ENCODE data around the gene FAM83G.
A peak's percentile ranks its signal among the peaks of the same experiment; 100 is the strongest.
"Not testable (repeated sequence)": the region's sequence is repeated elsewhere in the genome, so short reads cannot be mapped to it uniquely, and the experiment has no call there.

Gene FAM83G

DNA sequence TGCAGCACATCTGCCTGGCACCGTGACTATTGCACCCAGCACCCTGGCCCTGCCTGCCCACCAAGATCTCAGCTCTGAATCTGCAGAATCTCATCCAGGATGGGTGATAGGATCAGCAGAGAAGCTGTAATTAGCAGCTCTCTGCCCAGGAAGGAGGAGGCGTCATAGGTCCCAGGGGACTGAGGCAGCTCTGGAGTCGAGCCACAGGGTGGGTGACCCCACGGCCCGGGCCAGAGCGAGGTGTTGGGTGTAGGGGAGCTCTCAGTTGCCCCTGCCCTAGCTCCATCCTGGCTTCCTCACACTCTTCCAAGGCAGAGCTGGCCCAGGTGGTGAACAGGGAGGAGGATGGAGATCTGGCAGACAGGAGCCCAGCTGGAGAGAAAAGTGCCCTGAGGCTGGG, 18.2 kb upstream of the FAM83G start:
- no peak for DNase-seq (ENCODE audit: low spot score)

DNA sequence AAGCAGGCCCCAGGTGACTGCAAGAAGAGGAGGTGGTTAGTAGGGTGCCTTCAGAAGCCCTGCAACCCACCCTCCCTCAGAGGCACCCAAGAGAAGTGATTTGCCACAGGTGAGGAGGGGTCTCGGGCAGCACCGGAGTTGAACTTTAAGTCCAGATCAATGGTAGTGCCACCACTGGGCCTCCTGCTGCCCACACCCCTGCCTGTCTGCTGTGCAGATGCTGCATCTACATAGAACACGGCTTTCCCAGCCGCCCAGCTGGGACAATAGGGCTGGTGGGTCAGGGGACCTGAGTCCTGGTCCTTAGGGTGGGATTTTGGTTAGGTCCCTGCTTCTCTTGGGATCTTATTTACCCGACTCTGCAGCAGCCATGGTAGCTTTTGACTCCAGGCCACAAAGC, 17.6 kb upstream of the FAM83G start:
- no peak for DNase-seq (ENCODE audit: low spot score)

DNA sequence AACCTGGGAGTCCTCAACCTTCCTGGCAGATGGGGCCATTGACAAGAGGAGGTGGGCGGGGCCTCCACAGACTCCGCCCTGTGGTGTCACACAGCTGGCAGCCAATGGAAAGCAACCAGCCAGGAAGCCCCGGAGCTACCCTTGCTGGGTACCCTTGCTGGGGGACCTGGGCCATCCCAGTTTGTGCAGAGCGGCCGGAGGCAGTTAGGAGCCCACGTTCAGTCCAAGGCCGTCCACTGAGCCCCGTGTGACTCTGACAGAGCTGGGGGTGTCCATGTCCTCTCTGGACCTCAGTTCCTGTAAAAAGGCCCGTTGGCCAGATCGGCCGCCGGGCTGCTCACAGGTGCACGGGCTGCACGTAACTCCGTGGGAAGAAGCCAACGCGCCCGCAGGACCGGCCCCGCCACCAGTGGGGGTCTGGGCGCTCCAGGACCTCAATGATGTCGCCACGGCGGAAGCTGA, 17.1 kb upstream of the FAM83G start:
- DNase-seq (ENCODE audit: low spot score) = peak; percentile 27

DNA sequence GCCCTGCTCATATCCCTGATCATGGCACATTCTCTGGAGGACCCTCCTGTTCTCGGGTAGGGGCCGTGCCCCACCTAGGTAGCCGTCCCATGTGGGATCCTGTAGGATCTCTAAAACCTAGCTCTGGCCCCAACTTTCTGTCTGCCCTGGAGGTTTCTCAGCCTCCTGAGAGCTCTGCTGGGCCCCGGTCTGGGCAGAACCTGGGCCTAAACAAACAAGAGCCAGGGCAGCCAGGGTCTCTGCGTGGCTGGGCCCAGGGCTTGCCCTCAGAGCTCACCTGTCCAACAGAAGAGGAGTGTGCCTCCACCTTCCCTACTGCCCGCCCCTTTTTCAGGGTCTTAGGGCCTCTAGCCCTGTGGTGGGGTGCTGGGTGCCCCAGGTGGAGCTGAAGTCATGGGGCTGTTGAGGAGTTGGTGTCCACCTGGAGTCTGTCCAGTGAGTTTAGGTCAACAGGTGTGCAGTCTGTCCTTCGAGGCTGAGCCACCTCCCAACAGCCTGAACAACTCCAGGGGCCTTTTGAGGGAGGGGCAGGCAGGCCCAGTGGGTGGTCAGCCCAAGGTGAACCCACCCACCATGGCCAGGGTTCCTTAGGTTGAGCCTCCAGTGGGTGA, 16.6 kb upstream of the FAM83G start:
- DNase-seq (ENCODE audit: low spot score) = not testable (repeated sequence)

DNA sequence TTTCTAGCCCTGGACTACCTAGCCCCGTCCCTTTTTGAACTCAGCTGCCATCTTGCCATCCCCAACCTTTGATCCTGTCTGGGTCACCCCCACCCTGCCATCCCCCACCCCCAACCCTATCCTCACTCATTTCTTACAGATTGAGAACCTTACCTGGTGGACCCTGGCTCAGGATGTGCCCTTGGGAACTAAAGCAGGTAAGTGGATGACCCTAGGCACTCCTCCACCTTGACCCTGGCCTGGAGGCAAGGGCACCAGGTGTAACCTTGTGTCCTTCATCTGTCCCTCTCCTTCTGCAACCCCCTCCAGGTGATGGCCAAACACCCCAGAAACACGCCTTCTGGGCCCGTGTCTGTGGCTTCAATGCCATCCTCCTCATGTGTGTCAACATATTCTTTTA, 15.5 kb upstream of the FAM83G start:
- DNase-seq (ENCODE audit: low spot score) = no peak

DNA sequence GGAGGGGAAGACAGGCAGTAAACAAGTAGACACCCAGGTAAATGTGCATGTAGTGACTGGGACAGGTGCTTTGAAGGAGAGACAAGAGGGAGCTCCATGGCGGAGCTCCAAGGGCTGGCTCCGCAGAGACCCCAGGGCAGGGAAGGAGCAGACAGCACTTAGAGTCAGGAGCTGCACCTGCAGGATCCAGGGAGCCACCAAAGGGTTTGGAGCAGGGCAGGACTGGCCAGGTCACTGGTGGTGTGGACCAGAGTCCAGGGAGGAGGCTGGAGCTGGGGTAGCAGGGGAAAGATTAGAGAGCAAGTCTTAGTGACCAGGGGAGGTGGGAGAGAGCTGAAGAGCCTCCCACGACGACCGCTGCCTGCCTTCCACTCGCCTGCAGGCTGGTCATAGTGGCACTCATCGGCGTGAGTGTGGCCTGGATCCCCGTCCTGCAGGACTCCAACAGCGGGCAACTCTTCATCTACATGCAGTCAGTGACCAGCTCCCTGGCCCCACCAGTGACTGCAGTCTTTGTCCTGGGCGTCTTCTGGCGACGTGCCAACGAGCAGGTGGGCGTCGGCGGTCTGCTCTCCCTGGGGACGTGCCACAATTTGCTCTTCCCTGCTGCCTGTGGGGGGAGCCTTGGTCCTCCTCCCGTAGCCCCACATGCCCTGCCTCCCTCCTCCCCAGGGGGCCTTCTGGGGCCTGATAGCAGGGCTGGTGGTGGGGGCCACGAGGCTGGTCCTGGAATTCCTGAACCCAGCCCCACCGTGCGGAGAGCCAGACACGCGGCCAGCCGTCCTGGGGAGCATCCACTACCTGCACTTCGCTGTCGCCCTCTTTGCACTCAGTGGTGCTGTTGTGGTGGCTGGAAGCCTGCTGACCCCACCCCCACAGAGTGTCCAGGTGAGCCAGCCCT, 14.7 kb upstream of the FAM83G start:
- DNase-seq (ENCODE audit: low spot score) = no peak

DNA sequence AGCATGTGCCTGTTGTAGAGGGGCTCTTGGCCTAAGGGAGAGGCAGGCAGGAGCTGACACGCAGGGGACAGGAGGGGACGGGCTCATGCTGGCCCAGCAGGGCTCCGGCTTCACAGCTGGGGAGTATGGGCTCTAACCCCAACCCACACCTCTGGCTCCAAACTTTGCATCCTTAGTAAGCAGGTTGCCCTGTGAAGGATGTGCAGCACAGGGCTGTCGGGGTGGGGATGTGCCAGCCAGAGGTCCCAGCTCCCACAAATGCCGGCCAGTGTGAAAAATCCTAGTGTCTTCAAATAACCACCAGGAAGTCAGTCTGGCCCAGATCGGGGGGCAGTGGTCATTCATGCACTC, 14.0 kb upstream of the FAM83G start:
- no peak for DNase-seq (ENCODE audit: low spot score)

DNA sequence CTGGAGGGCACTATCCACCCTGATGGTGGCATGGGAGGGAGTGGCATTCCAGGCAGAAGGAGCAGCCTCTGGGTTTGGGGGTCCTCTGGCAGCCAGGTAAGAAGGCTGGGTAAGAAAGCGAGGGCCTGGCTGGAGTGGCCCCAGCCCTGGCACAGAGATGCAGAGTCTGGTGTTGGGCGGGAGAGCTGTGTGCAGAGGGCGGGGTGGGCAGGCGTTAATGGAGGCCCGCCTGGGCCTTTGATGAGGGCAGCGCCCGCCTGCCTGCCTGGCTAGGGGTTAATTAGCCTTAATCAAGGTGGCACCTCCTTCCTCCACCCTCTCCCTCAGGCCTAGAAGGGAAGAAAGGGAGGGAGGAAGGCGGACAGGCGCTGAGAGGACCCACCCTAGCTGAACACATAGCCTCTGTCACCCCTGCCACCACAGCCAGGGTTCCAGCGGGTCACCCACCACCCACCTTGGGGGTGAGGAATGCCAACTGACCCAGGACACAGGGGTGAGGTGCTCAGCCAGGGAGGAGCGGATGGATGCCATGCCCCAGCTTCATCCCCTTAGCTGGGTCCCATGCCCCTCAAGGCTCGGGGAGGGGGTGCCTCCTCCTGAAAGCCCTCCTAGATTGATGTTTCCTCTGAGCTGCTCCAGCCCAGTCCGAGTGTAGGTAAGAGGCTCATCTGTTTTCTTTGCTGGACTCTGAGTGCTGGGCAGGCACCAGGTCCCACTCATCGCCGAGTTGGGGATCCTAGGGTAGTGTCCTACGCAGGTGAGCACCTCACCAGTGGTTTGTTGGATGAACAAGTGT, 13.4 kb upstream of the FAM83G start:
- DNase-seq (ENCODE audit: low spot score) = no peak

DNA sequence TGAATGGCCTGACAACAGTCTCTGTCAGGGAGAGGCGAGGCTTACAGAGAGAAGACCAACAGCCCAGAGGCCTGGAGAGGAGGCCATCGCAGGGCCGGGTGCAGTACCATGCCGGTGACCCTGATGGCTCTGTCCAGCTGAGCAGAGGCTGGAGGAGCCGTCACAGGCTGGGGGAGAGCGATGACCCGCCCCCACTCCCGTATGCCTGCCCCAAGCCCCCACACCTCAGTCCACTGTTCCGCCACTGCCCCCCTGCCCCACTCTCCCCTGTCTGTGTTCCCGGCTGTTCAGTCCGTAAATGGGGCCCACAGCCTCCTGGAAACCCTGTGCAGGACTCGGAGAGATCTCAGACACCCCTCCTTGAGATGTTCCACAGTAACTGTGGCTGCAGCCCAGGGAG, 12.8 kb upstream of the FAM83G start:
- no peak for DNase-seq (ENCODE audit: low spot score)

DNA sequence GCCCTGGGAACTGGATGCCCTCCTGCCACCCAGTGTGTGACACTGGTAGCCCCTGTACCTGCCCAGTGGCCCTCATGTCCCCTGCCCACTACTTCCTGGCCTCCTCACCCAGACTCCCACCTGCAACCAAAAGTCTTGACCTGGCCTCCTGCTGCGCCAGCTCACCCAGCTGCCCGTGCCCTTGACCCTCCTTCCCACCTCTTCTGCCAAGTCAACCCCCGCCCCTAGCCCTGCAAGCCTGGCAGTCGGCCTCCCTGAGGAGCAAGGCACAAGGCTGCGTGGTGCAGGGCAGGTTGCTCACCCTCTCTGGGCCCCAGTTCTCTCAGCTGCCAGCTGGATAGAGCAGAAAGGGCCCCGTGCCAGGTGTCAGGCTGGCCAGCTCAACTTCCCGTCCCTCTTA, 12.3 kb upstream of the FAM83G start:
- DNase-seq (ENCODE audit: low spot score) = no peak

DNA sequence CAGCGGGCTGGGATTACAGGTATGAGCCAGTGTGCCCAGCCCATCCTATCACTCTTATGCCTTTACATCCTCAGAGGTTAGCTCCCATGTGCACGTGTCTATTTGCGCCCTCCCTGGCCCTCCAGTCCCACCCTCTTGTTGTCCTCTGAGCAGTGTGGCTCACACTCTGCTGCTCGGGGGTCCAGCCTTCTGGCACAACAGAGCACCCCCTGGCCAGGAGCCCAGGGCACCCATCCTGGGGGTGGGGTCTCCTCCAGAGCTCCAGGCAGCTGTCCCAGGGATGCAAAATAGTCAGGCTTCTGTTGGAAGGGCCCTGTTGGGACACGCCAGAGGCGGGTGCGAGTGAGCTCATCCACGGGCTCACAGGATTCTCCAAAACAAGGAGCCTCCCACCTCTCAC, 11.7 kb upstream of the FAM83G start:
- no peak for DNase-seq (ENCODE audit: low spot score)

DNA sequence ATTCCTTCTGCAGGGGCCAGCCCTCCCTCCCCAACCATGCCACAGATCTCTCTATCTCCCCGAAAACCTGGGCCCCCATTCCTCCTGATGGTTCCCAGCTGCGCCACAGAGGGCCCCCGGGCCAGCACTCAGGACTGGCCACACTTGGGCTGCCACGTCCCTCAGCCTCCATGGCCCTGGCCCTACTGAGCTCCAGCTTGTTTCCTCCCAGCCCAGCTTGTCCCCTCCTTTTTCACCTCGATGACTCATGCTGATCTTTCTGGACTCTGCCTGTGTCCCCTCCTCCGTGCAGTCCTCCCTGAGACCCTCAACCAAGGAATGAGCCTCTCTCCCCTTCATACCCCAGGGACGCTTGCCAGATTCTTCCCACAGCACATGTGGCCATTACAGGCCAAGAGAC, 10.9 kb upstream of the FAM83G start:
- no peak for DNase-seq (ENCODE audit: low spot score)

DNA sequence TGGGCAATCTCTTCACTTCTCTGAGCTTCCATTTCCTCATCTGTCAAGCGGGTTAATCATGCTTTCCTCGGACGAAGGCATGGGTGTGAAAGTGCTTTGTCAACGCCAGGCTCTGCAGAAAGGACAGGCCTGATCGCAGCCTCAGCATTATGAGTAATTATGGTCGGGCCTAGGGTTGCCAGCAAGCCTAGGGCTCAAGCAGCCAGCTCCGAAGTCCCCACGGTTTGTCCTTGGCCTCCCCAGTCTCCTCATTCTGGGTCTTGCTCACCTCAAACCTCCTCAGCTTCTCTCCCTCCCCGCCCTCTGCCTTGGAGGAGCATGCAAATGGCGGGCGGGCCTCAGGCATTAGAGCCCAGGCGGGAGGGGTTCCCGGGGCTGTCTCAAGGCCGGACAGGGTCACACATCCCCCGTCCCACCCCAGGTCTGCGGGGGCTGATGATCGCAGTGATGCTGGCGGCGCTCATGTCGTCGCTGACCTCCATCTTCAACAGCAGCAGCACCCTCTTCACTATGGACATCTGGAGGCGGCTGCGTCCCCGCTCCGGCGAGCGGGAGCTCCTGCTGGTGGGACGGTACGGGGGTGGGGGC, 10.2 kb upstream of the FAM83G start:
- no peak for DNase-seq (ENCODE audit: low spot score)

DNA sequence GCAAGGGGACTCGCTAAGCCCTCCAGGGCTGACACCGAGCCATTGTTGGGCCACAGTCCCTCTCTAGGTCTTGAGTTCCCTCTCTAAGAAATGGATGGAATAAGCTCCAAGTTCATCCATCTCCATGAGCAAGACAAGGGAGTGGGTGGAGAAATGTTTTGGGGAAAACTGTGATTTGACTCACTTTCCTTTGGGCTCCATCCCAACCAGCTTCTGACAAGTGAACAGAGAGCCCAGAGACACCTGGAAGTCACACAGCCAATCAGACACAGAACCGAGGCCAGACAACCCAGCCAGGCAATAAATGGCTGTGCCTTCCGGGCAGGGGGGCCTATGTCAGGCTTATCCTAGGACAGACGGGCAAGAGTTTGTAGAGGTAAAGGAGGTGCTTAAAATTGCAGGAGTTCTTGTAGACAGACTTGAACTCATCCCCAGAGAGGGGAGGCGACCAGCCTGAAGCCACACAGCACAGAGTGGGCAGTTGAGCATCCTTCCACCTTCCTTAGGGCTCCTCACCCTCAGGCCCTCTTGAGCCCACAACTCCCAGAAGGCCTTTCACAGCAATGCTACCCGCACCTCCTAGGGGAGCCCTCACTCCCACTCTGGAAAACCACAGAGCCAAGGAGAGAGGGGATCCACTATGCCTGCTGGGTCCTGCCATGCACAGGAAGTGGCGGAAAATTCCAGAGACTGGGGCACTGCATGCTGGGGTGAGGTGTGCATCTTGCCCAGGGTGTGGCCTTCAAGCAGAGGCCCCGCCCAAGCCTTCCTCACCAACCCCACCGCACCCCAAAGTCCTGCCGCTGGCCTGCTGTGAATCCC, 9.5 kb upstream of the FAM83G start:
- no peak for DNase-seq (ENCODE audit: low spot score)

DNA sequence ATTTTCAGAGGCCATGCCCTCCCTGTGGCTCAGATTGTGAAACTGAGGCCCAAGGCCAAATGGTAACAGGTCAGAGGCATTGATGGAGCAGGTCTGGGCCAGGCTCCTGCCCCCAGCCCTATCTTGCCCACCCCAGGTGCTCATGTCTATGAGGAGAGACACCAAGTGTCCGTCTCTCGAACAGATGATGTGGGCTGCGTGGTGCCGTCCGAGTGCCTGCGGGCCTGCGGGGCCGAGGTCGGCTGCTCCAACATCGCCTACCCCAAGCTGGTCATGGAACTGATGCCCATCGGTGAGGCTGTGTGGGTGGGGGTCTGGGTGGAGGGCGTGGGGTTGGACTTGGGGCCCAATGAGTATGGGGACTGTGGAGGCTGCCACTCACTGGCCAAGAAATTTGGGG, 8.7 kb upstream of the FAM83G start:
- no peak for DNase-seq (ENCODE audit: low spot score)

DNA sequence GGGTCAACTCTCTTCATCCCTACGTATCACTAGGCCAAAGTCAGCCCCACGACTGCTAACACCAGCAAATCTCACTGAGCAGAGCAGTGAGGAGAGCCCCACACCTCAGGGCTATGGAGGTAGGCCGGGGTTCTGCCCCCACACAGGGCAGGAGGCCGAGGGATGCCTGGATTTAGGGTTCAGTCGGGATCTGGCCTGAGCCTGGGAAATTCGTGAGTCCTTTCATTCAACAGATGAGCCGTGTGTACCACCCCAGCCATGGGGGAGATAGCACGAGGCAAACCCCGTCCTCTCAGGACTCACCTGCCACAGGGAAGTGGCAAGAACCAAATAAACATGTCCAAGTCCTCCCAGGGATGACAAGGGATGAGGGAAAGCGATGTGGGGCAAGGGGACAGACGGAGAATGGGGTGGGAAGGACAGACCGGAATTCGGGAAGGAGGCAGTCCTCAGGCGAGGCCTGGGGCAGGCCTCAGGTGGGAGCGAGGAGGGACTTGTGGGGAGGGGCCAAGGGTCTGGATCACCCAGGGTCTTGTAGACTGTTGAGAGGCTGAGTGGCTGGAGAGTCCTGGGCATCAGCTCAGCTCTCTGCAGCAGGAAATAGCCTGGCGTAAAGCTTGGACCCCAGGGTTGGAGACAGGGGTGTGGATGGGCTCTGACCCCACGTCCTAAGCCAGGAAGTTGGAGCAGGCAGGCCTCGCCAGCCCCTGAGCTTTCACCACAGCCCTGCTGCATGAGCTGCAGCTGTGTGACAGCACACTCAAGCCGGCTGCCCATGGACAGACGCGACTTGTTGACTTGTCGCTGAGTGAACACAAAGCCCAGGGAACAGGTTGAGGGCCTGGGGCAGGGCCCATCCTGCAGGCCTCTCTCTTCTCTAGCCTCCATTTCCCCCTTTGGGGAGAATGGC, 7.9 kb upstream of the FAM83G start:
- DNase-seq (ENCODE audit: low spot score) = no peak

DNA sequence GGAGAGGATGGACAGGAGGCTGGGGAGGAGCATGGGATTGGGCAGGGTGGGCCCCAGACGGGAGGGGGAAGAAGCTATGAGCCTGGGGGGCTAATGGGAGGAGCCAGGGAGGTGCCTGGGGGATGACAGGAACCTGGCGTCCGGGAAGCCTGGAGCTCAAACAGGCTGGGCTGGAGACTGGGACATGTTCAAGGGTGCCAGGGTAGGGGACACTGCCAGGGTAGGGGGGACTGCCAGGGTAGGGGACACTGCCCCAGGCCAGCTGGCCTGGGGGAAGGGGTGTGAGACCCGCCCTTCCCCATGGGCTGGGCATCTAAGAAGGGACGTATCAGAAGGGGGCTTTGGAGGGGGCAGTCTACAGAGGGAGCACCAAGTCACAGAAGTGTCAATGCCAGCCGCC, 7.0 kb upstream of the FAM83G start:
- DNase-seq (ENCODE audit: low spot score) = no peak

DNA sequence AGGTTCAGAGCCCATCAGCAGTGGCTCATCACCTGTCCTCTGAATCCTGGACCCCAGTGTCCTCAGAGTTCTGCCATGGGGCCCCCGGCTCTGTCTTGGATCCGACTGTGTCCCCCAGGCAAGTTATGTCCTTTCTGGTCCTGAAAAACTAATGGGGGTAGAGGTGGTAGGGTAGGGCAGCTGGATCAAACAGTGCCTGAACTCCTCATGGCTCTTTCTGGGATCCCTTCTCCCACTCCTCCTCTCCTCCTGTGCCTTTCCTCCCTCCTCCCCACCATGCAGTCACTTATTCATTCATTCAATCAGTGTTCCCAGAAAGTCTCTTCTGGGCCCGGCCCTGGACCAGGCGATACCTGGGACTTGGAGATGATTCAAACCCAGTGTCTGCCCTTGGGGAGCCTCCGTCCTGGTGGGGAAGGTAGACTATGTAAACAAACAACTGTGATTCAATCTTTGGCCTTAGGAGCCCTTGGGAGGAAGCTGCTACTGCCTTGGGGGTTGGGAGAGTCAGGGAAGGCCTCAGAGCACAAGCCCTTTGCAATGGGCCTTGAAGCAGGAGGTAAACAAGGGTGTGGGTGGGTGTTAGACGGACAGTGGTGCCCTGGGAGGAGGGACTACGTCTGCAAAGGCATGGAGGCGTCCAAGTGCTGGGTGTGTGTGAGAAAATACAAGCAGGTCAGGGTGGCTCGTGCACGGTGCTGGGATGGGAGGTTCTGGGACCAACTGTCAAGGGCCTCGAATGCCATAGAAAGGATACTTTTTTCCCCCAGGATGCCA, 6.4 kb upstream of the FAM83G start:
- no peak for DNase-seq (ENCODE audit: low spot score)

DNA sequence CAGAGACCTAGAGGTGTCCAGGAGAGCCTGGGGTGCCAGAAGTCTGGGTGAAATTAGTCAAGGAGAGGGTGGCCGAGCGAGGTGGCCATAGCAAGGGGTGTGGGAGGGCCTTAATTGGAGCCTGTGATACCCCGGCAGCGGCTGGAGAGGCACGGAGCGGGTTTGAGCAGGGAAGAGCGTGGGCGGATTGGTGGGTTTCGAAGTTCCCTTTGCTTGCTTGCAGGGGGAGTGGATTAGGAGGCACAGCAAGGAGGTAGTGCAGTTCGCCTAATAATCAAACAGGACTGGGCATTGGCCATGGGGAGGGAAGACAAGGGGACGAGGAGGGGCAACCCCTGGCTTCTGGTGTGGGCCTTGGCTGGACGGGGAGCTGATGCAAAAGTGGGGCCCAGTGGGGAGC, 5.4 kb upstream of the FAM83G start:
- DNase-seq (ENCODE audit: low spot score) = no peak

DNA sequence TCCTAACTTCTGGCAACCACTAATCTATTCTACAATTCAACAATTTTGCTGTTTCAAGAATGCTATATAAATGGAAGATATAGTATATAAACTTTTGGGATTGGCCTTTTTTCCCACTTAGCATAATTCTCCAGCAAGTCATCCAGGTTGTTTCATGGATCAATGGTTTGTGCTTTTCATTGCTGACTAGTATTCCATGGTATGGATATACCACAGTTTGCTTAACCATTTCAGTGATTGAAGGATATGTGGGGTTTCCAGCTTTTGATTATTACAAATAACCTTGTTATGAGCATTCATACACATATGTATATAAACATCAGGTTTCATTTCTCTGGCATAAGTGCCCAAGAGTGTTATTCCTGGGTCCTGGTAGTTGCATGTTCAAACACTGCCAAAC, 2.1 kb upstream of the FAM83G start:
- DNase-seq (ENCODE audit: low spot score) = no peak
